HG03442 (cell line): ENCODE measurements around the gene ZNF91.
"Not testable (repeated sequence)": the region's sequence is repeated elsewhere in the genome, so short reads cannot be mapped to it uniquely, and the experiment has no call there.

Experiments used
- ATAC-seq: cut with Tn5 transposase; IDR thresholded peaks from one replicate; pipeline ENCODE4 v1.9.1; 2021; ENCODE audit warnings: mild to moderate bottlenecking, moderate library complexity; ENCODE audit not compliant: unreplicated experiment

Gene ZNF91

DNA sequence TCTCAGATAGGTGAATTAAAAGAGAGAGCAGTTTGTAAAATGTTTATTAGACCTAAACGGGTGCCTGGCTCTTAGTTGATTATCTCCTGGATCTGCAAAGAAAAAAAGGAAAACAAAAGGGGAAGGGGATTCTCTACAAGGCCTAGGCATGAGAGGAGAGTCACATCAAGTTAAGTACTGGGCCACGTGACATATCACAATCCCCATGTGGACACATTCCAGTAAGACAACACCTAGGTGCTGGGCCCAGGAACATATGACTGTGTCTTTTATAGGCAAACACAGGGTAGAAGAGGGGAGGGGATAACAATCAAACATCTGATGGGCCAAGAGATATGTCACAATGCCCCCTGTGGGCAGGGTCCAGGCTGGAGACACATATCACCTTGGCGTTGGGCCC lies 4.2 kb upstream of the ZNF91 start:
- ATAC-seq: no peak

DNA sequence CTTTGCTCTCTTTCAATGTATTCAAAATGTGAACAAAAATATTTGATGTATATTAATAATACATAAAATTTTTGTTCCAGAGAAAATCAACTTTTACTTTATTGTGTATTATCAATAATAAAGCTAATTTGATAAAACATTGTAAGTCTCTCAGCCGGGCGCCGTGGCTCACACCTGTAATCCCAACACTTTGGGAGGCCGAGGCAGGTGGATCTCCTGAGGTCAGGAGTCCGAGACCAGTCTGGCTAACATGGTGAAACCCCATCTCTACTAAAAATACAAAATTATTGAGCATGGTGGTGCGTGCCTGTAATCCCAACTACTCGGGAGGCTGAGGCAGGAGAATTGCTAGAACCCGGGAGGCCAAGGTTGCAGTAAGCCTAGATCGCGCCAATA lies 449 bp upstream of the ZNF91 start:
- not testable (repeated sequence) for ATAC-seq

DNA sequence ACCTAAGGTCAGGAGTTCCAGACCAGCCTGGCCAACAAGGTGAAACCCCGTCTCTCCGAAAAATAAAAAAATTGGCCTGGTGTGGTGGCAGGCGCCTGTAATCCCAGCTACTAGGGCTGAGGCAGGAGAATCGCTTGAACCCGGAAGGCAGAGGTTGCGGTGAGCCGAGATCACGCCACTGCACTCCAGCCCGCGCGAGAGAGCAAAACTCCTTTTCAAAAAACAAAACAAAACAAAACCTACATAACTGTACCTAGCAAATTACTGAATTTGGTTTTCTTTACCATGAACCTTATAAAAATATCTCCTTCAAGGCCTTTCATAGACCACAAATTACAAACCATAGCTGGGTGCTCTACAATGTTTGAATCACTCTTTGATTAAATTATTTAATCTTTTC lies 760 bp downstream of the ZNF91 start:
- ATAC-seq: no peak

DNA sequence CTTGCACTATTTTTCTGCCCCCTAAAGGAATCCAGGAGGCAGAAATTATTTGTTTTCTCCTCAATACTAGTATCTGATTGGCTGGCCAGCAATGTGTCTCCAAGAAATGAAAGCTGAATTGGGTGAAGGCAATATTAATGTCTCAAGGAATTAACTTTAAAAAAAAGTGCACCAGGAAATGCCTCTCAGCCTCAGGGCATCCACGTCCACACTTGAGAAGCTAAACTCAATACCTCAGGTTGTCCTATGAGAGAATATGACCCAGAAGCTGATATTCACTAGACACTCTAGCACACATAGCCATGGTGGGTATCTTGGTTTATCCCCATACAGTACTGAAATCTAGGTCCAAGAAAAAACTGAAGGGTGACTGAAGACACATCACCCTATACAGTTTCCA lies 2.1 kb downstream of the ZNF91 start:
- ATAC-seq: no peak

DNA sequence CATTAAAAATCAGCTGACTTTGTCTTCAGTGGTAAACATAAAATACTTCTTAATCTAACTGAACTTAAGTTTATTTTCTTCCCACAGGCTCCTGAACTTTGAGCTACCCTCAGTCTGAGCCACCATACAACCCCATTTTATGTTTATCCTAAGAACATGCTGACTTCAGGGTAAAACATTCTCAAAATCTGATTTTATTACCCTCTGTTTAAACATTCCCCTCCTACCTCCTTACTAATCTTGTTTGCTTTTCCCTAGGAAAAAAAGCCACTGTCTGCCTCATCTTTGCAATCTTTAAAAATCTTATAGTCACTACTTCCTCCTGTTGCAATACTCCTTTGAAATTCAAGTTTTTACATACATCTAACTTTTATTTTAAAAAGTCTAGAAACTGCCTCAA lies 4.0 kb downstream of the ZNF91 start:
- ATAC-seq: no peak

DNA sequence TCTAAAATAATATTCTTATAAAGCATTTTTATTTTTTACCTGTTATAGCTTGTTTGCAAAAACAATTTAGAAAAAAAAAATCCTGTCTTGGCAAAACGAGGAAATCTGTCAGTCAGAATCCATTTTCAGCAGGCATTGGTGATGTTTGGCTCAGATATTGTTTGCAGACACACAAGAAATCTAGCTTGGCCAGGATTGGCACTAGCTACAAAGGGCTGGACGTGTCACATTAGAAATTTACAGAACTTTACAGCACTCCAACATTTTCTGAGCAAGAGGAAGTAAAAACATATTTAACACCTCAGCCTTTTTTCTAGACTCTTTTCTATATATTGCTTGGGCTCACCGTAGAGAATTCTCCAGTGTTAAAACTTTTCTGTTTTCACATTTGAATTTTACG lies 9.9 kb downstream of the ZNF91 start:
- no peak for ATAC-seq

DNA sequence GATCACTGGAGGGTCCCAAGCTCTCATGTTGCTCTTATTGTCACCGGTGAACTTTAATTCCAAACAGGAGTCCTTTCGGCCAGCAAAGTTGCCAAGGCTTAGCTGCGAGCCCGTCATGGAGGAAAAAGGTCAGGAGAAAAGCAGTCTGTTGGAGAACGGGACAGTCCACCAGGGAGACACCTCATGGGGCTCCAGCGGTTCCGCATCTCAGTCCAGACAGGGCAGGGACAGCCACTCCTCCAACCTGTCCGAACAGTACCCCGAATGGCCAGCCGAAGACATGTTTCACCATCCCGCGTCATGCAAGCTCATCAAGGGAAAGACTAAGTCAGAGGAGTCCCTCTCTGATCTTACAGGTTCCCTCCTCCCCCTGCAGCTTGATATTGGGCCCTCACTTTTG lies 10.4 kb downstream of the ZNF91 start:
- no peak for ATAC-seq

DNA sequence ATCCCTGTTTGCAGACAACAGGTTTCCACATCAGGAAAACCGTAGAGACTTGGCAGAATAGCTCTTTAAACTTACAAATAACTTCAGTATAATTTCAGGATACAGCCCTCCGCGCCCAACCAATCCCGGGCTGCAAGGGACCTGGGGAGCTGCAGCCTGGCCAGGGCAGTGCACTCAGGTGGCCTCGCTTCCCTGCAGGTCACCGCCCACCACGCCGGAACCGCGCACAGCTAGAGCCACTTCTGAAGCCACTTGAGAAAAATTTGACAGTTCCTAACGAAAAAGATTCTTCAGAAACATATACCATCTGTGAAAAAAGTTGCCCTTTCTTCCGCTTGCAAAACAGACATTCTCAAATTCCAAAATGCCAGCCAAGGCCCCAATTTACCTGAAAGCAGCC lies 11.1 kb downstream of the ZNF91 start:
- no peak for ATAC-seq

DNA sequence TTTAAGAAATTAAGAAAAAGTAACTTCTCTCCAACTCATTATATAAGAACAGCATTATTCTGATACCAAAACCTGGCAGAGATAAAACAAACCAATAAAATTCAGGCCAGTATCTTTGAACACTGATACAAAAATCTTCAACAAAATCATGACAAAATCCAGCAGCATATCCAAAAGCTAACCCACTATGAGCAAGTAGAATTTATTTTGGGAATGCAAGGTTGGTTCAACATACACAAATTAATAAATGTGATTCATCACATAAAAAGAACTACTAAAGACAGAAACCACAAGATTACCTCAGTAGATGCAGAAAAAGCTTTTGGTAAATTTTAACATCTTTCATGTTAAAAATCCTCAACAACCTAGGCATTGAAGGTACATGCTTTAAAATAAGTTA lies 12.3 kb downstream of the ZNF91 start:
- ATAC-seq: no peak

DNA sequence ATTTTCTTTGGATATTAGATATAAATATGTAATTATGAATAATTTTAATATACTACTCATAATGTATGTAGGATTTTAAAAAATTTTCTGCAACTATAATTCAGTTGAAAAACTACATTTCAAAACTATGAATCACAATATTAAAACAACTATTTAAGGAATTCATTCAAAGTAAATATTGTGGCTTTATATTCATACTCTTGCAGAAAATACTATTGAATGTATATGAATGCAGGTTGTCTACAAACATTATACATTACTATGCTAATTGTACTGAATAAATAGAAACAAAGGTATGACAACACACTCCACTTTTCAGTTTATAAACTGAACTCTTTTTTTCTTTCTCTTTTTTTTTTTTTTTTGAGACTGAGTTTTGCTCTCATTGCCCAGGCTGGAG lies 14.2 kb downstream of the ZNF91 start:
- no peak for ATAC-seq

DNA sequence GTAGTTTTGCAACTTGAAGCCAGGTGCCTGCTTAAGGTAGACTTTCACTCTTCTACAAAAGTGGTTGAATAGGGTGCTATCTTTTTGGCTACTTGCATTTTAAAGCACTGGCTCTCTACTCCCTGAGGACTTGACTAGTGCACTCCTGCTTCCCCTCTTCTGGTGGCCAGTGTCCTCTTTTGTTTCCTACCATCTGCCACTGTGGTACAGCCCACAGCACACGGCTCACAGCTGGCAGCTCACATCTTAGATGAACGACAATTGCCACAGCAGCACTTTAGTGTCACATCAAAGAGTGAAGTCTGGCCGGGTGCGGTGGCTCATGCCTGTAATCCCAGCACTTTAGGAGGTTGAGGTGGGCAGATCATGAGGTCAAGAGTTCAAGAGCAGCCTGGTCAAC lies 15.6 kb downstream of the ZNF91 start:
- ATAC-seq: not testable (repeated sequence)

DNA sequence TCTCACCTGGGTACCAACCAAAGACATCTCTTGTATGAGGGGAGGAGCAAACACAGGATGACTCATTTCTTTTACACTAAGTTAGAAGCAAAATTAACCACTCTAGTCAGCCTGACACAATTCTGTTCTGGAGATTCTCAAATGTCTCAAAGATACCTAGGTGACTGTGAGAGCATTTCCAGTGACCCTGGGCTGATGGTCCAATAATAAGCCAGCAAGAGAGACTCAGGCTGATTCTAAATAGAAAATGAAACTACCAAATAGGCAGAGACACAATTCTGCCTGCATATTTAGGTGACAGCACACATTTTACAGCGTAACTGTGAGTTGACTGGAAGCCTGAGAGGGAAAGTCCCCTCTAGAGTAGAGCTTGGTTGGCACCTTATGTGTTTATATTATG lies 16.3 kb downstream of the ZNF91 start:
- ATAC-seq: no peak

DNA sequence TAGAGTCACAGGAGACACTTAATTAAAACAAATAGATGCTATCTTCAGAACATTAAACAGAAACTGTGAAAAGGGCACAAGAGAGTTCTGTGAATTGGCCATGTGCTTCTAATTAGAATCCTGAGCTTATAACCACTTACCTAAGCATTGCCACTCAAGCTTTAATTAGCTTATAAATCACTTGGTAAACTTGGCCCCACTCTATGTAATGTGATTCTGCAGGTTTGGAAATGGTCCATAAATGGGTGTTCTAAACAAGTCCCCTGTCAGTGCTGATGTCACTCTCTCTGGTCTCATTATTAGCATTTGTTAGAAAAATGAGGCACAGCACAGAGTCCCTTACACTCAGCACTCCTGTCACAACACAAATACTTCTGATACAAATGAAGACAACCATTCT lies 18.0 kb downstream of the ZNF91 start:
- ATAC-seq: no peak

DNA sequence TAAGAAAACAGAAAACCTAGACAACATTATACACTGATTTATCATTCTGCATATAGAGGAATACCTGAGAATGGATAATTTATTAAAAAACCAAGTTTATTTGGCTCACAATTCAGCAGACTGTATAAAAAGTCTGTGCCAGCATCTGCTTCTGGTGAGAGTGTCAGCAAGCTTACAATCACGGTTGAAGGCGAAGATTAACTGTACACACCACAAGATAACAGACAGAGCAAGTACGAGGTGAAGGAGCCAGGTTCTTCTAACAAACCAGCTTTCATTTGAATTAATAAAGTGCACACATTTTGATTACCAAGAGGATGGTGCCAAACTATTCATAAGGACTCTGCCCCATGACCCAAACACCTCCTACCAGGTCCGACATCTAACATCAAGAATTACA lies 28.8 kb downstream of the ZNF91 start:
- no peak for ATAC-seq

DNA sequence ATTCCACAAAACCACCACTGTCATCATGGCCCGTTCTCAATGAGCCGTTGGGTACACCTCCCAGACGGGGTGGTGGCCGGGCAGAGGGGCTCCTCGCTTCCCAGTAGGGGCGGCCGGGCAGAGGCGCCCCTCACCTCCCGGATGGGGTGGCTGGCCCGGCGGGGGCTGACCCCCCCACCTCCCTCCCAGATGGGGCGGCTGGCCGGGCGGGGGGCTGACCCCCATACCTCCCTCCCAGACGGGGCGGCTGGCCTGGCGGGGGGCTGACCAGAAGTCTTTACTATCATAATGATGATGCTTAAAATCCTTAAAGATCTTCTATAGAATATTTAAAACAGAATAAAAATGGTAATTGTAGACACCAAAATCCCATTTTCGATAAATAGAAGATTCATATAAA lies 29.2 kb downstream of the ZNF91 start:
- ATAC-seq: not testable (repeated sequence)

DNA sequence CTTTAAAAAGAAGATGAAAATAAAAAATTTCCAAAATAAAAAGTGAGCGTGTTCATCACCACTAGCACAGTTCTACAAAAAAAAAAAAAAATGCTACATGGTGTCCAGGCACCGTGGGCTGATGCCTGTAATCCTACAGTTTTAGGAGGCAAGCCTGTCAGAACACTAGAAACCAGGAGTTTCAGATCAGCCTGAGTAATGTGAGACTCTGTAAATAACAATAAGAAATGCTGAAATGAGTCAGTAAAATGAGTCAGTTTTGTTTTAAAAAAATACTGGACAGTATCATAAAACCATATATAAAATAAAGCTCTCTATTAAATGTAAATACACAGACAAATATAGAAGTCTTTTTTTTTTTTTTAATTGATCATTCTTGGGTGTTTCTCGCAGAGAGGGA lies 30.0 kb downstream of the ZNF91 start:
- no peak for ATAC-seq

DNA sequence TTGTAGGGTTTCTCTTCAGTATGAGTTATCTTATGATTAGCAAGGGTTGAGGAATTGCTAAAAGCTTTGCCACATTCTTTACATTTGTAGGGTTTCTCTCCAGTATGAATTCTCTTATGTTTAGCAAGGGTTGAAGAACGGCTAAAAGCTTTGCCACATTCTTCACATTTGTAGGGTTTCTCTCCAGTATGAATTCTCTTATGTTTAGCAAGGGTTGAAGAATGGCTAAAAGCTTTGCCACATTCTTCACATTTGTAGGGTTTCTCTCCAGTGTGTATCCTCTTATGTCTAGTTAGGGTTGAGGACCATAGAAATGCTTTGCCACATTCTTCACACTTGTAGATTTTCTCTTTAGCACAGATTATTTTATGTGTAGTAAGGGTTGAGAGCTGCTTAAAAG lies 33.4 kb downstream of the ZNF91 start:
- ATAC-seq: not testable (repeated sequence)

DNA sequence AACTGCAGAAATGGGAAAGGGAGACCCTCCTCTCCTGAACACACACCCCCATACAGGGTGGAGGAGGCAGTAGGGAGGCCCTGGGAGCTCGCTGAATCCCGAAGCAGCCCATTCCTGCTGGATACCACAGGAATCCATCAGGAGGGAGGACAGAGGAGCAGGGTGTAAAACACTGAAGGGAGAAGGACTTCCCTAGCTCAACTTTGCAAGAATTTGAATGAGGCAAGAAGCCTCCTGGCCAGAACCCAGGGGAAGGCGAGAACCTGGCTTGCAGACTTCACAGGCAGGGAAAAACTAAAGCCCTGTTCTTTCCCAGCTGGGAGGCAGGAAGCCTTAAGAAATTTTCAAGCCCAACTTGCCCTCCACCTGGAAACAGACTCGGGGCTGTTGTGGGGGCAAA lies 43.5 kb downstream of the ZNF91 start:
- ATAC-seq: no peak

DNA sequence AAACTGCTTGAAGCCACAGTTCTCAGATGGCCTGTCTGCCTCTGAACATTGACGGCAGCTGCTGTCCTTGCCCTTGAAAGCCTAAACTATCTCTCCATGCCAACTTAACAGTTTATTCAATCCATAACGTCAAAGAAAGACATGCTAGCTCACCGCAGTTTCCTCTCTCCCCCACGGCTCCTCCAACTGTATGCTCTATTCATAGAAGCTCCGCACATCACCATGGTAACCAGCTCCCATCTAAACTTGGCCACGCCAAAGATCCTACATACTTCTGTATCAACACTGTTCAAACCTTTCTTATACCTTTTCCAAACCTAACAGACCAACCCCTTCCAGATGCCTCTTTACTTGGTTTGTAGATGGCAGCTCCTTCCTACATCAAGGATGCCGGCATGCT lies 48.6 kb downstream of the ZNF91 start:
- no peak for ATAC-seq

DNA sequence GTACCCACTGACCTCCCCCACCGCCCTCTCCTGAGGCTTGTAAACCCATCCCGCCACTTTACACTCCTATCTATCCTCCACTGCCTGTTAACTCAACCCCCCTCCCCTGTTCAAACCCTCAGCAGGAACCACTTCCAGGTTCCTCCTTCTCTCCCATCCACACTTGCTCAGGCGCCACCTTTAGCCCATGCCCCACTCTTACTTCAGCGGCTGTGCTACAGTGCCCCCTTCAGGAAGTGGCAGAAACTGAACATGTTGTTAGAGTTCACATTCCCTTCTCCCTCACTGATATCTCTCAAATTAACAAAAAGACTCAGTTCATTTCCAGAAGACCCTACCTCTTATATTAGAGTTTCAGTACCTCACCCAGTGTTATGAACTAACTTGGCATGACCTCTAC lies 49.4 kb downstream of the ZNF91 start:
- no peak for ATAC-seq

DNA sequence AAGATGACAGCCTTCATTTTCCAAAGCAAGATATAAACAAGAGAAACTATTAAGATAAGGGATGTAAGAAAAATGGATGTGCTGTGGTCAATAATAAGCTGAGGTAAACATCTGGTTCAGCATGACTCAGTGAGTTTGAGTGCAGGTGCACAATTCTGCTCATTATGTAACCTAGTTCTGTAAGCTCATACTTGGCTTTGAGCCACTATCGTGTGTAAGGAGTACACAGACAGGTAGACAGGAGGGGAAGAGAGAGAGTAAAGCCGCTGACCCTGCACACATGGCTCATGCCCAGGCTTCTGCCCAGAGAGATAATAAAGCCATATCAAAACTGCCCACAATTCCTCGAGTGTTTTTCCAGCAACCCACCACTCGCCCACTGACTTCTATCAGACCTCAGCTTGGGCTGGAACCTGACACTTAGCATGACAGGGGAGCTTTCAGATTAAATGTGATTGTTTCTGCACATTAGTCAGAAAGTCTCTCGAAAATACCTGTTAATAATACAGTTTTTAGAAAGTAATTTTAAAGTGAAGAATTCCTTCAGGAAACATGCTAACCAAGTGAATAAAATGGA lies 51.7 kb downstream of the ZNF91 start:
- no peak for ATAC-seq

DNA sequence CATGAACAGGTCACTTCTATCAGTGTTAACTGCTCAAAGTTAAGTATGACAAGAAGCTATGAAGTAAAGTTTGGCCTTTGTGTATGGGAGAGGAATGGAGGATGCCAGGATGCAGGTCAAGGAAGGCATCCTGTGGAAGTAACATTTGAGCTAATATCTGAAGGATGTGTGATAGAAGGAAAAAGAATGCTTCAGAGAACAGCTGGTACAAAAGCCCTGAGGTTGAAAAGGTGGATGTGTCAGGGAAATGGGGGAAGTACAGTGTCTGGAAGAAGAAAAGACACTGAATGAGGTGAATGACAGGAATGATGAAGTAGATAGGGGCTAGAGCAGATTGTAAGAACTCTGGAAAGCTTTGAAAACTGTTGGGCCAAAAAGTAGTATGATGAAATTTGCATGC lies 67.1 kb downstream of the ZNF91 start:
- no peak for ATAC-seq

DNA sequence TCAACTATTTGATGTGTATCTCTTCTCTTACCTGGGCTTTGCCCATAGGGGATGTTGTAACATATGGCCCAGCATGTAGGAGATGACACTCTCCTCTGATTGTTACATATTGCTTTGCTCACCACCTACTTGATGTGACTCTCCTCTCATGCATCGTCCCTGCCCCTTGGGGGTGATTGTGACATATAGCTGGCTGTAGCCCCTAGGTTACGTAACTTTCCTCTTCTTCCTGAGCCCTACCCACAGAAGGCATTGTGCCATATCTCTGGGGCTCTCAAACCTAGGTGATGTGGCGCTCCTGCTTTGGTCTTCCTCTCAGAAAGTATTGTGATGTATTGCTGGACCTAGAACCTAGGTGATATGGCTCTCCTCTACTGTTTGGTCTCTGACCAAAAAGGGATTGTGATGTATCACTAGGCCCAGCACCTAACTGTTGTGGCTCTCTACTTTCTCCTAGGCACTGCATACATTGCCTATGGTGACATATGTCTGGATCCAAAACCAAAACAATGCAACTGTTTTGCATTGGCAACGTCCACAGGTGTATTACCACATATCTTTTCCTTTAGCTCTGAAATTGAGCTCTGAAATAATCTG lies 73.2 kb downstream of the ZNF91 start:
- ATAC-seq: no peak
